Gastrocnemius medialis (tissue), 4 donors: ENCODE results near the gene EVX2. TPM values are rescaled to one million over a fixed set of nuclear protein-coding genes. Genes with fewer than 3 reads are reported as not detected.

ENCODE experiments used
- ATAC-seq, 2 donors: fragments of 150-250 bp; one replicate each; pipeline ENCODE4 v1.9.1; 2016
- DNase-seq, 2 donors: peaks; one replicate each; pipeline ENCODE4 v3.0.0-alpha.2; 2019
- H3K27ac ChIP-seq, 4 donors: fragments of 200-600 bp; sonication (generic); 1 replicate in 1 of 4; 2 replicates in 3 of 4; pipeline ENCODE4 v1.5.1; 2016 to 2018; ENCODE audit warnings: mild to moderate bottlenecking in 2 of 4, moderate library complexity in 1 of 4
- H3K27me3 ChIP-seq, 3 donors: fragments of 200-600 bp; sonication (generic) in 2 of 3; 1 replicate in 1 of 3; 2 replicates in 2 of 3; pipeline versions ENCODE4 v1.5.1 to v1.6.0; 2016 to 2019; ENCODE audit warnings: mild to moderate bottlenecking in 1 of 3, moderate library complexity in 1 of 3
- H3K36me3 ChIP-seq, 2 donors: fragments of 200-600 bp; sonication (generic) in 1 of 2; one replicate each; pipeline ENCODE4 v1.5.1; 2017 to 2018
- H3K4me1 ChIP-seq, 2 donors: fragments of 200-600 bp; sonication (generic) in 1 of 2; one replicate each; pipeline ENCODE4 v1.5.1; 2016 to 2017; ENCODE audit warnings: mild to moderate bottlenecking in 2 of 2
- H3K4me3 ChIP-seq, 4 donors: fragments of 200-600 bp; sonication (generic) in 3 of 4; 1 replicate in 1 of 4; 2 replicates in 3 of 4; pipeline ENCODE4 v1.5.1; 2016 to 2019; ENCODE audit warnings: mild to moderate bottlenecking in 2 of 4
- H3K9me3 ChIP-seq, 3 donors: fragments of 200-600 bp; sonication (generic) in 2 of 3; 1 replicate in 1 of 3; 2 replicates in 2 of 3; pipeline ENCODE4 v1.5.1; 2016 to 2019
- POLR2A ChIP-seq, 2 donors: fragments of 450-650 bp; IDR thresholded peaks; one replicate each; pipeline ENCODE4 v1.6.1; 2017; ENCODE audit warnings: antibody characterized with exemption in 2 of 2, mild to moderate bottlenecking in 2 of 2, moderate library complexity in 2 of 2
- in situ Hi-C, 4 donors: fragments of 200-750 bp; cut with MboI; loops; one replicate each; pipeline versions ENCODE4 v1.15.0 to v1.8.0; 2017; ENCODE audit warnings: low sequenced_read_pairs in 4 of 4
- intact Hi-C: fragments of 100-400 bp; cut with DNase I; formaldehyde crosslinking; loops from one replicate; pipeline ENCODE4 v1.15.1; 2023; ENCODE audit warnings: low total_unique reads
- total RNA-seq, 4 donors: library from RNA; depleted of rRNA; stranded (reverse); fragments of >200 nt; gene quantifications; one replicate each; pipeline versions ENCODE4 v1.1.0 to v1.2.3, GENCODE V29; 2016
- TF ChIP-seq, protein P1 (sequence below), 5 experiments: fragments of 450-650 bp in 3 of 5; fragments of 200-600 bp in 2 of 5; sonication (generic) in 2 of 5; IDR thresholded peaks in 4 of 5; conservative IDR thresholded peaks in 1 of 5; 1 replicate in 4 of 5; 2 replicates in 1 of 5; pipeline ENCODE4 v1.5.1; 2016 to 2019; ENCODE audit warnings: antibody characterized with exemption in 5 of 5, mild to moderate bottlenecking in 3 of 5, moderate library complexity in 3 of 5

The EVX2 gene
- total RNA-seq, 4 donors from 2014 or later: not detected

DNA sequence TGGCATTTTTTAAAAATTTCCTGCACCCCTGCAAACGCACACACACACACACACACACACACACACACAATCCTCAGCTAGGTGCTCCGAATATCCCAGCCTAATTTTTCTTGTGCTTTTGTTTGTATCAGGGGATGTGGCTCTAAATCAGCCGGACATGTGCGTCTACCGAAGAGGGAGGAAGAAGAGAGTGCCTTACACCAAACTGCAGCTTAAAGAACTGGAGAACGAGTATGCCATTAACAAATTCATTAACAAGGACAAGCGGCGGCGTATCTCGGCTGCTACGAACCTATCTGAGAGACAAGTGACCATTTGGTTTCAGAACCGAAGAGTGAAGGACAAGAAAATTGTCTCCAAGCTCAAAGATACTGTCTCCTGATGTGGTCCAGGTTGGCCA, 10.6 kb upstream of the EVX2 start:
- H3K4me3 ChIP-seq: no peak overlapping the region
- H3K27me3 ChIP-seq: peaks cover 97 to 100% (median 98%) of the 10 kb centered on the region in 3 donors
- intact Hi-C loops: no loop called here
- no peak for TF ChIP-seq POLR2A (IDR thresholded peaks at IDR 0.05)
- TF ChIP-seq, protein P1, sequence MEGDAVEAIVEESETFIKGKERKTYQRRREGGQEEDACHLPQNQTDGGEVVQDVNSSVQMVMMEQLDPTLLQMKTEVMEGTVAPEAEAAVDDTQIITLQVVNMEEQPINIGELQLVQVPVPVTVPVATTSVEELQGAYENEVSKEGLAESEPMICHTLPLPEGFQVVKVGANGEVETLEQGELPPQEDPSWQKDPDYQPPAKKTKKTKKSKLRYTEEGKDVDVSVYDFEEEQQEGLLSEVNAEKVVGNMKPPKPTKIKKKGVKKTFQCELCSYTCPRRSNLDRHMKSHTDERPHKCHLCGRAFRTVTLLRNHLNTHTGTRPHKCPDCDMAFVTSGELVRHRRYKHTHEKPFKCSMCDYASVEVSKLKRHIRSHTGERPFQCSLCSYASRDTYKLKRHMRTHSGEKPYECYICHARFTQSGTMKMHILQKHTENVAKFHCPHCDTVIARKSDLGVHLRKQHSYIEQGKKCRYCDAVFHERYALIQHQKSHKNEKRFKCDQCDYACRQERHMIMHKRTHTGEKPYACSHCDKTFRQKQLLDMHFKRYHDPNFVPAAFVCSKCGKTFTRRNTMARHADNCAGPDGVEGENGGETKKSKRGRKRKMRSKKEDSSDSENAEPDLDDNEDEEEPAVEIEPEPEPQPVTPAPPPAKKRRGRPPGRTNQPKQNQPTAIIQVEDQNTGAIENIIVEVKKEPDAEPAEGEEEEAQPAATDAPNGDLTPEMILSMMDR (IDR thresholded peaks at IDR 0.05 in 4 of 5, conservative IDR thresholded peaks at IDR 0.05 in 1 of 5): no peak
- H3K27ac ChIP-seq: no peak overlapping the region
- peaks cover 15 to 16% of the 10 kb centered on the region in 2 donors for H3K4me1 ChIP-seq
- no peaks in the 10 kb centered on the region for H3K36me3 ChIP-seq
- ATAC-seq (no peak), DNase-seq (no peak)
- in situ Hi-C loops: loop anchor here in 2 of 4 donors (10.0 to 25.0 kb wide), 2 partner anchors 410 to 732 kb away; no protein-coding TSS in a partner anchor
- no peaks in the 10 kb centered on the region for H3K9me3 ChIP-seq

GRCh38 chr2:176093898-176094249, 10.1 kb upstream of the EVX2 start:
- no peaks in the 10 kb centered on the region for H3K36me3 ChIP-seq
- peaks cover 97 to 100% (median 98%) of the 10 kb centered on the region in 3 donors for H3K27me3 ChIP-seq
- H3K4me1 ChIP-seq: peaks cover 15 to 16% of the 10 kb centered on the region in 2 donors
- no peak for TF ChIP-seq POLR2A (IDR thresholded peaks at IDR 0.05)
- TF ChIP-seq, protein P1 (IDR thresholded peaks at IDR 0.05 in 4 of 5, conservative IDR thresholded peaks at IDR 0.05 in 1 of 5): no peak
- H3K9me3 ChIP-seq: no peaks in the 10 kb centered on the region
- in situ Hi-C loops: loop anchor here in 2 of 4 donors (10.0 to 25.0 kb wide), 2 partner anchors 409 to 732 kb away; no protein-coding TSS in a partner anchor
- ATAC-seq (no peak), DNase-seq (no peak)
- intact Hi-C loops: loop anchor here (2.0 kb wide), 1 partner anchor 19 kb away; no protein-coding TSS in a partner anchor
- no peak overlapping the region for H3K27ac ChIP-seq
- peak overlapping the region in 1 of 4 donors; percentile 43 for H3K4me3 ChIP-seq

DNA sequence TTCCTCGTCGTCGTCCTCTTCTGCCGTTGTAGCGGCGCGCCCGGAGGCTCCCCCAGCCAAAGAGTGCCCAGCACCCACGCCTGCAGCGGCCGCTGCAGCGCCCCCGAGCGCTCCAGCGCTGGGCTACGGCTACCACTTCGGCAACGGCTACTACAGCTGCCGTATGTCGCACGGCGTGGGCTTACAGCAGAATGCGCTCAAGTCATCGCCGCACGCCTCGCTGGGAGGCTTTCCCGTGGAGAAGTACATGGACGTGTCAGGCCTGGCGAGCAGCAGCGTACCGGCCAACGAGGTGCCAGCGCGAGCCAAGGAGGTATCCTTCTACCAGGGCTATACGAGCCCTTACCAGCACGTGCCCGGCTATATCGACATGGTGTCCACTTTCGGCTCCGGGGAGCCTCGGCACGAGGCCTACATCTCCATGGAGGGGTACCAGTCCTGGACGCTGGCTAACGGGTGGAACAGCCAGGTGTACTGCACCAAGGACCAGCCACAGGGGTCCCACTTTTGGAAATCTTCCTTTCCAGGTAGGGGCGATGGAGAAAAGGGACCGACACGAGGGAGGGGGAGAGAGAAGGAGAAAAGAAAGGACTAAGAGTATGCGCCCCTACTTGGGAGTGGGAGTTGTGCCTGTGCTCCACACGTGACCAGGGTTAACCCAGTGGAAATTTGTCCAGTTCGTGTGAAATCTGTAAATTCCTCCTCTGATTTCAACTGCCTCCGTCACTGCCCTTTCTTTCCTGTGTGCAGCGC, 9.6 kb upstream of the EVX2 start:
- no peaks in the 10 kb centered on the region for H3K36me3 ChIP-seq
- H3K4me3 ChIP-seq: peak overlapping the region; percentile 20 to 43 (median 32)
- intact Hi-C loops (loop anchor here (2.0 kb wide), 1 partner anchor 19 kb away; no protein-coding TSS in a partner anchor), in situ Hi-C loops (loop anchor here in 2 of 4 donors (10.0 to 25.0 kb wide), 2 partner anchors 409 to 731 kb away; no protein-coding TSS in a partner anchor)
- ATAC-seq: no peak
- H3K9me3 ChIP-seq: no peaks in the 10 kb centered on the region
- DNase-seq: no peak
- no peak overlapping the region for H3K27ac ChIP-seq
- H3K27me3 ChIP-seq: peaks cover 97 to 100% (median 98%) of the 10 kb centered on the region in 3 donors
- peaks cover 15 to 16% of the 10 kb centered on the region in 2 donors for H3K4me1 ChIP-seq
- TF ChIP-seq POLR2A (IDR thresholded peaks at IDR 0.05): no peak
- TF ChIP-seq, protein P1 (IDR thresholded peaks at IDR 0.05 in 4 of 5, conservative IDR thresholded peaks at IDR 0.05 in 1 of 5): no peak

DNA sequence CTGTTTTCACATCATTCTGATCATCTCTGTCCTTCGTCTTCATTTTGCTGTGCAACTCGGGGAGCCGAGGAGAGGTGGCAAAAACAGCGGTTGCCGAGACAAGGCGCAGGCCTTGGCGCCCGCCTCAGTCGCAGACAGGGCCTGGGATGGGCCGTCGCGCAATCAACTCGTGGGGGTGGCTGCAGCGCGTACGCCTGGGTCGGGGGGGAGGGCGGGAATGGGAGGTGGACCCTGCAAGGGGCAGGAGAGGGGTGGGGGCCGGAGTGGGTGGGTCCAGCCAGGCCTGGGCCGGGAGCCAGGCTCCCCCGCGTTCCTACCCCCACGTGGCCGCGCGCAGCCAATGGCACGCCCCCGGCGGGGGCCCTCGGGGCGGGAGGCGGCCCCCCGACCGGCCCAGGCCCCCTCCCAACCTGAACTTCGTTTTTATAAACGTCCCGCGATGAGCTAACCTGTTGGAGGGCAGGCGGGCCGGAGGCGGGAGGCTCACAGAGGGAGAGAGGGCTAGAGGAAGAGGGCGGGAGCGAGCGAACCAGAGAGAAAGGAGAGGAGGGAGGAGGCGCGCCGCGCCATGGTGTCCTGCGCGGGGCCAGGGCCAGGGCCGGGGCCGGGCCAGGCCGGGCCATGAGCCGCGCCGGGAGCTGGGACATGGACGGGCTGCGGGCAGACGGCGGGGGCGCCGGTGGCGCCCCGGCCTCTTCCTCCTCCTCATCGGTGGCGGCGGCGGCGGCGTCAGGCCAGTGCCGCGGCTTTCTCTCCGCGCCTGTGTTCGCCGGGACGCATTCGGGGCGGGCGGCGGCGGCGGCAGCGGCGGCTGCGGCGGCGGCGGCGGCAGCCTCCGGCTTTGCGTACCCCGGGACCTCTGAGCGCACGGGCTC, 8.7 kb upstream of the EVX2 start, which contains the start of gene HOXD13:
HOXD13 (plus strand) TSS at position 452 of the 875 bp plus-strand sequence; CDS start at position 622, 170 bp downstream.
- no peak for ATAC-seq
- no peak for DNase-seq
- intact Hi-C loops: loop anchor here (2.0 kb wide), 1 partner anchor 18 kb away; no protein-coding TSS in a partner anchor
- in situ Hi-C loops: loop anchor here in 2 of 4 donors (10.0 to 25.0 kb wide), 2 partner anchors 408 to 730 kb away; no protein-coding TSS in a partner anchor
- no peaks in the 10 kb centered on the region for H3K36me3 ChIP-seq
- H3K4me1 ChIP-seq: peaks cover 12 to 14% of the 10 kb centered on the region in 2 donors
- peaks cover 97 to 100% (median 98%) of the 10 kb centered on the region in 3 donors for H3K27me3 ChIP-seq
- H3K27ac ChIP-seq: no peak within 1 kb of the TSS
- peak within 1 kb of the TSS; percentile 20 to 43 (median 32) for H3K4me3 ChIP-seq
- TF ChIP-seq POLR2A (IDR thresholded peaks at IDR 0.05): no peak
- TF ChIP-seq, protein P1 (IDR thresholded peaks at IDR 0.05 in 4 of 5, conservative IDR thresholded peaks at IDR 0.05 in 1 of 5): no peak
- no peaks in the 10 kb centered on the region for H3K9me3 ChIP-seq
